ENCODE measurements around the gene FBXW8. TPM values are rescaled to one million over a fixed set of nuclear protein-coding genes. Genes with fewer than 3 reads are reported as not detected.

Gene FBXW8
- total and polyA plus RNA-seq, 2 donors (not counting 1 experiment from before 2014, with no cell fraction given), result 12.1 to 23.5 TPM

GRCh38 chr12:117026343-117026742 is 115.6 kb downstream of the FBXW8 start:
- Mint-ChIP-seq H3K27me3 (no peaks in the 10 kb centered on the region), H3K4me1 (peaks cover 12% of the 10 kb centered on the region), H3K27ac (no peak overlapping the region), H3K9me3 (ENCODE audit: insufficient read depth) (no peaks in the 10 kb centered on the region), H3K4me3 (no peak overlapping the region)
- peaks cover 0 to 8% of the 10 kb centered on the region in 2 donors for H3K4me1 ChIP-seq (ENCODE audit: control insufficient read depth in 2 of 2, insufficient read depth in 2 of 2, low read length in 2 of 2)
- intact Hi-C loops (cut with micrococcal nuclease), result no loop called here
- no peaks in the 10 kb centered on the region for H3K79me2 ChIP-seq (ENCODE audit: control insufficient read depth, insufficient read depth, low read length)
- no peaks in the 10 kb centered on the region for H4K20me1 ChIP-seq (ENCODE audit: control insufficient read depth, insufficient read depth, low read length, poor library complexity, severe bottlenecking)
- DNase-seq, result no peak
- ChIA-PET POLR2A (interaction anchor here (0.5 to 0.8 kb wide), 2 partner anchors 9 to 32 kb away, joined by 3 to 4 read pairs; no protein-coding TSS in a partner anchor), CTCF (interaction anchor here (1.5 to 7.2 kb wide), 3 partner anchors 15 to 323 kb away, joined by 3 to 47 read pairs (median 8); no protein-coding TSS in a partner anchor)
- H3K9me3 ChIP-seq (ENCODE audit: control extremely low read depth in 1 of 3, control insufficient read depth in 2 of 3, insufficient read depth in 1 of 3, low read length in 2 of 3), result peaks cover 0 to 4% (median 0%) of the 10 kb centered on the region in 3 donors
- H3K36me3 ChIP-seq (replicated peaks in 1 of 2; ENCODE audit: control extremely low read depth in 1 of 2, control insufficient read depth in 1 of 2, extremely low read depth in 1 of 2, insufficient read depth in 2 of 2, low read length in 1 of 2), result peaks cover 0 to 56% of the 10 kb centered on the region in 2 experiments
- WGBS (ENCODE audit: insufficient coverage), result 97% methylated on average over 3 of the region's 4 CpGs
- no peak for ATAC-seq (ENCODE audit: low read depth)
- H3K27ac ChIP-seq (ENCODE audit: low read length in 2 of 2), result no peak overlapping the region
- no peak overlapping the region for H3K4me2 ChIP-seq (replicated peaks; ENCODE audit: low read depth, low read length, poor library complexity, severe bottlenecking)
- H2AFZ ChIP-seq (ENCODE audit: insufficient read depth, low read depth, low read length, poor library complexity, severe bottlenecking), result no peak overlapping the region
- no peak overlapping the region for H3K9ac ChIP-seq (ENCODE audit: low read length)
- TF ChIP-seq CTCF (IDR thresholded peaks at IDR 0.05) (no peak), EZH2 (IDR thresholded peaks at IDR 0.05; ENCODE audit: borderline replicate concordance, insufficient read depth, low read depth, low read length, poor library complexity, severe bottlenecking) (no peak)
- H3K27me3 ChIP-seq (replicated peaks in 1 of 4; ENCODE audit: control extremely low read depth in 1 of 4, control insufficient read depth in 3 of 4, insufficient read depth in 4 of 4, low read length in 3 of 4), result no peaks in the 10 kb centered on the region
- H3K4me3 ChIP-seq (ENCODE audit: control extremely low read depth in 1 of 5, extremely low read depth in 1 of 5, insufficient read depth in 1 of 5, low read depth in 2 of 5, low read length in 4 of 5), result no peak overlapping the region

- Histone ChIP-seq H3K4me3 (ENCODE audit: control extremely low read depth in 1 of 5, extremely low read depth in 1 of 5, insufficient read depth in 1 of 5, low read depth in 2 of 5, low read length in 4 of 5) (no peak overlapping the region), H3K79me2 (ENCODE audit: control insufficient read depth, insufficient read depth, low read length) (no peaks in the 10 kb centered on the region), H3K36me3 (replicated peaks in 1 of 2; ENCODE audit: control extremely low read depth in 1 of 2, control insufficient read depth in 1 of 2, extremely low read depth in 1 of 2, insufficient read depth in 2 of 2, low read length in 1 of 2) (peaks cover 0 to 50% of the 10 kb centered on the region in 2 experiments), H3K9ac (ENCODE audit: low read length) (no peak overlapping the region), H3K4me1 (ENCODE audit: control insufficient read depth in 2 of 2, insufficient read depth in 2 of 2, low read length in 2 of 2) (peaks cover 0 to 10% of the 10 kb centered on the region in 2 donors), H3K9me3 (ENCODE audit: control extremely low read depth in 1 of 3, control insufficient read depth in 2 of 3, insufficient read depth in 1 of 3, low read length in 2 of 3) (peaks cover 0 to 4% (median 0%) of the 10 kb centered on the region in 3 donors), H3K27ac (ENCODE audit: low read length in 2 of 2) (no peak overlapping the region), H3K27me3 (replicated peaks in 1 of 4; ENCODE audit: control extremely low read depth in 1 of 4, control insufficient read depth in 3 of 4, insufficient read depth in 4 of 4, low read length in 3 of 4) (no peaks in the 10 kb centered on the region), H2AFZ (ENCODE audit: insufficient read depth, low read depth, low read length, poor library complexity, severe bottlenecking) (no peak overlapping the region), H4K20me1 (ENCODE audit: control insufficient read depth, insufficient read depth, low read length, poor library complexity, severe bottlenecking) (no peaks in the 10 kb centered on the region), H3K4me2 (replicated peaks; ENCODE audit: low read depth, low read length, poor library complexity, severe bottlenecking) (no peak overlapping the region)
- ATAC-seq (ENCODE audit: low read depth) (no peak), DNase-seq (no peak)
- WGBS (ENCODE audit: insufficient coverage), result 95% methylated on average over 8 of the region's 8 CpGs
- POLR2A ChIA-PET, result interaction anchor here (0.8 kb wide), 1 partner anchor 9 kb away, joined by 4 read pairs; no protein-coding TSS in a partner anchor
- CTCF ChIA-PET, result interaction anchor here (1.5 to 7.2 kb wide), 3 partner anchors 15 to 323 kb away, joined by 3 to 47 read pairs (median 8); no protein-coding TSS in a partner anchor
- intact Hi-C loops (cut with micrococcal nuclease), result no loop called here
- TF ChIP-seq EZH2 (IDR thresholded peaks at IDR 0.05; ENCODE audit: borderline replicate concordance, insufficient read depth, low read depth, low read length, poor library complexity, severe bottlenecking) (no peak), CTCF (IDR thresholded peaks at IDR 0.05) (no peak)
- Mint-ChIP-seq H3K4me3 (no peak overlapping the region), H3K9me3 (ENCODE audit: insufficient read depth) (no peaks in the 10 kb centered on the region), H3K27me3 (no peaks in the 10 kb centered on the region), H3K4me1 (peaks cover 14% of the 10 kb centered on the region), H3K27ac (no peak overlapping the region)
Measured at GRCh38 chr12:117026921-117027250, 116.1 kb downstream of the FBXW8 start.
